Mesodermal cell (in vitro differentiated cells): ENCODE data around the gene TBL1X. TPM values are rescaled to one million over a fixed set of nuclear protein-coding genes. Genes with fewer than 3 reads are reported as not detected.

Experiments used
- H3K27ac ChIP-seq: 2 replicates; pipeline ENCODE4 v1.7.0; 2013; ENCODE audit warnings: mild to moderate bottlenecking, low read depth, low read length, moderate library complexity; ENCODE audit not compliant: severe bottlenecking
- H3K36me3 ChIP-seq: 2 replicates; pipeline ENCODE4 v1.7.1; 2013; ENCODE audit warnings: mild to moderate bottlenecking, low read length, moderate library complexity; ENCODE audit not compliant: control insufficient read depth, insufficient read depth
- H3K4me1 ChIP-seq: one replicate; pipeline ENCODE4 v1.7.1; 2013; ENCODE audit warnings: mild to moderate bottlenecking, low read length; ENCODE audit not compliant: insufficient read depth, control insufficient read depth, poor library complexity, severe bottlenecking
- H3K4me3 ChIP-seq: 2 replicates; pipeline ENCODE4 v1.7.0; 2013; ENCODE audit warnings: low read length, control low read depth, mild to moderate bottlenecking; ENCODE audit not compliant: insufficient read depth, poor library complexity, severe bottlenecking; ENCODE audit errors: extremely low read depth
- H3K9me3 ChIP-seq: 2 replicates; pipeline ENCODE4 v1.7.1; 2013; ENCODE audit warnings: mild to moderate bottlenecking, low read length, moderate library complexity; ENCODE audit not compliant: control insufficient read depth
- WGBS, 2 experiments: methylation state at CpG; one replicate each; pipeline ENCODE4 v1.1.5; 2013; ENCODE audit warnings: missing lambda C conversion rate in 2 of 2; ENCODE audit not compliant: insufficient coverage in 2 of 2; 5-methylcytosine and 5-hydroxymethylcytosine counted together
- polyA plus RNA-seq, 2 experiments: library from polyadenylated mRNA; stranded (reverse); fragments of 50-300 nt; gene quantifications; one replicate each; pipeline ENCODE4 v1.2.3, GENCODE V29; 2013

The TBL1X gene
- polyA plus RNA-seq (2013, experiment 1 of 2) = 20.9 TPM
- 20.5 TPM for polyA plus RNA-seq (2013, experiment 2 of 2)

- Histone ChIP-seq H3K4me3 (peak within 1 kb of the TSS; percentile 59), H3K27ac (peak within 1 kb of the TSS; percentile 10), H3K36me3 (peaks cover 2% of the 10 kb centered on the region), H3K4me1 (peaks cover 10% of the 10 kb centered on the region), H3K9me3 (no peaks in the 10 kb centered on the region)
- WGBS, 2 experiments = 2 to 6% methylated on average over 7 to 8 of the region's 99 CpGs
Observed at GRCh38 chrX:9464435-9465371, at the start of gene TBL1X. Gene TBL1X (plus strand): TSS chrX:9465058. CDS start chrX:9653587, 188,529 bp downstream.

- Histone ChIP-seq H3K4me3 (no peak overlapping the region), H3K9me3 (no peaks in the 10 kb centered on the region), H3K36me3 (no peaks in the 10 kb centered on the region), H3K27ac (no peak overlapping the region), H3K4me1 (peaks cover 5% of the 10 kb centered on the region)
- WGBS, 2 experiments = 87 to 100% methylated on average over 2 to 3 of the region's 6 CpGs
Observed at GRCh38 chrX:9416562-9417348, 48.1 kb upstream of the TBL1X start.

- Histone ChIP-seq H3K4me1 (peaks cover 5% of the 10 kb centered on the region), H3K9me3 (no peaks in the 10 kb centered on the region), H3K36me3 (no peaks in the 10 kb centered on the region), H3K27ac (no peak overlapping the region), H3K4me3 (no peak overlapping the region)
- WGBS, 2 experiments = 83% methylated on average over 3 of the region's 6 CpGs; no CpG with 5 or more reads in 1 of the 2 experiments
Observed at GRCh38 chrX:9418262-9418661, 46.6 kb upstream of the TBL1X start.

GRCh38 chrX:9420275-9421265 is 44.3 kb upstream of the TBL1X start:
- Histone ChIP-seq H3K27ac (no peak overlapping the region), H3K4me3 (no peak overlapping the region), H3K36me3 (no peaks in the 10 kb centered on the region), H3K9me3 (no peaks in the 10 kb centered on the region), H3K4me1 (peaks cover 5% of the 10 kb centered on the region)
- 60 to 62% methylated on average over 5 of the region's 14 CpGs for WGBS, 2 experiments

GRCh38 chrX:9429767-9430166 is 35.1 kb upstream of the TBL1X start:
- Histone ChIP-seq H3K4me3 (no peak overlapping the region), H3K27ac (no peak overlapping the region), H3K36me3 (no peaks in the 10 kb centered on the region), H3K9me3 (no peaks in the 10 kb centered on the region), H3K4me1 (no peaks in the 10 kb centered on the region)
- WGBS, 2 experiments = 61% methylated on average over 4 of the region's 12 CpGs; no CpG with 5 or more reads in 1 of the 2 experiments

GRCh38 chrX:9430346-9430921 is 34.4 kb upstream of the TBL1X start:
- no peak overlapping the region for H3K27ac ChIP-seq
- H3K4me1 ChIP-seq = no peaks in the 10 kb centered on the region
- WGBS, 2 experiments = no CpG with 5 or more reads among the region's 5 CpGs
- H3K36me3 ChIP-seq = no peaks in the 10 kb centered on the region
- H3K4me3 ChIP-seq = no peak overlapping the region
- H3K9me3 ChIP-seq = no peaks in the 10 kb centered on the region

- H3K27ac ChIP-seq = no peak overlapping the region
- 84 to 100% methylated on average over 2 to 3 of the region's 4 CpGs for whole genome bisulfite sequencing, 2 experiments
- no peaks in the 10 kb centered on the region for H3K4me1 ChIP-seq
- no peaks in the 10 kb centered on the region for H3K36me3 ChIP-seq
- no peaks in the 10 kb centered on the region for H3K9me3 ChIP-seq
- H3K4me3 ChIP-seq = no peak overlapping the region
Observed at GRCh38 chrX:9431281-9431680, 33.6 kb upstream of the TBL1X start.

GRCh38 chrX:9433596-9433995 is 31.3 kb upstream of the TBL1X start:
- no peaks in the 10 kb centered on the region for H3K9me3 ChIP-seq
- H3K36me3 ChIP-seq = no peaks in the 10 kb centered on the region
- WGBS, 2 experiments = 83 to 86% methylated on average over 2 of the region's 3 CpGs
- H3K27ac ChIP-seq = no peak overlapping the region
- H3K4me3 ChIP-seq = no peak overlapping the region
- no peaks in the 10 kb centered on the region for H3K4me1 ChIP-seq

- WGBS, 2 experiments = 100% methylated on average over 1 of the region's 3 CpGs
Observed at GRCh38 chrX:9434051-9434550, 30.8 kb upstream of the TBL1X start.

More at GRCh38 chrX:9434051-9434550, 30.8 kb upstream of the TBL1X start:
- Histone ChIP-seq H3K4me3 (no peak overlapping the region), H3K27ac (no peak overlapping the region), H3K4me1 (no peaks in the 10 kb centered on the region), H3K9me3 (no peaks in the 10 kb centered on the region), H3K36me3 (no peaks in the 10 kb centered on the region)
